ENCODE measurements around the gene HPSE2. TPM values are rescaled to one million over a fixed set of nuclear protein-coding genes. Genes with fewer than 3 reads are reported as not detected.
"Not testable (repeated sequence)": the region's sequence is repeated elsewhere in the genome, so short reads cannot be mapped to it uniquely, and the experiment has no call there.

HPSE2 gene
- total RNA-seq, 1 experiment from 2014 or later = not detected

DNA sequence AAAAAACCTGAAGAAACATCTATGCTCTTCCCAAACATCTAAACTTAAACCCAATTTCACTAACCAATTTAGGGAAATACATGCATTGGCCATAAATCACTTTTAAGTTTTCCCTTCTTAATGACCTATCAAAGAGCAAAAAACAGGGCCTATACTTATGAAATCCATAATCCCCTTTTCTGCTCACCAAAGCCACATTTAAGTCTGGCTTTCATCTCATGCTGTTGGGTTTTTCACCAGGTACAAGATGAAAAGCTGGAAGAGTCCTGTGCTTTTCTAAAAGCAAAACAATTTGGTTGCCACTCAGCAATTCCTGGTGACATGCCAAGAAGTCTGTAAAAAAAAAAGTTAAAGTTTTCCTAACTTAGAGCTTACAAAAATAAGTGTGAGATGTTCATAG lies 92.6 kb downstream of the HPSE2 start:
- Histone ChIP-seq H3K9me3 (ENCODE audit: control insufficient read depth, insufficient read depth, low read depth, low read length) (no peaks in the 10 kb centered on the region), H3K27ac (ENCODE audit: low read length) (no peak overlapping the region), H3K4me3 (ENCODE audit: low read depth in 2 of 2, low read length in 2 of 2) (no peak overlapping the region), H3K27me3 (ENCODE audit: control insufficient read depth, insufficient read depth, low read length) (peaks cover 12% of the 10 kb centered on the region), H3K4me1 (ENCODE audit: control insufficient read depth, insufficient read depth, low read length) (no peaks in the 10 kb centered on the region), H3K36me3 (ENCODE audit: control insufficient read depth, insufficient read depth, low read length) (no peaks in the 10 kb centered on the region)
- POLR2A ChIA-PET = no interaction called here
- ATAC-seq = no peak
- CTCF ChIA-PET = no interaction called here
- DNase-seq (ENCODE audit: low read depth, low spot score) = no peak
- intact Hi-C loops (cut with micrococcal nuclease; ENCODE audit: unreplicated experiment) = no loop called here
- TF ChIP-seq SIN3A (IDR thresholded peaks at IDR 0.05; ENCODE audit: borderline replicate concordance, insufficient read depth, low read depth, low read length) (no peak), CTCF (IDR thresholded peaks at IDR 0.05) (no peak), POLR2AphosphoS5 (IDR thresholded peaks at IDR 0.05; ENCODE audit: low read depth, low read length) (no peak), TCF7L2 (IDR thresholded peaks at IDR 0.05; ENCODE audit: low read depth, low read length) (no peak)
- TF ChIP-seq, protein P1, sequence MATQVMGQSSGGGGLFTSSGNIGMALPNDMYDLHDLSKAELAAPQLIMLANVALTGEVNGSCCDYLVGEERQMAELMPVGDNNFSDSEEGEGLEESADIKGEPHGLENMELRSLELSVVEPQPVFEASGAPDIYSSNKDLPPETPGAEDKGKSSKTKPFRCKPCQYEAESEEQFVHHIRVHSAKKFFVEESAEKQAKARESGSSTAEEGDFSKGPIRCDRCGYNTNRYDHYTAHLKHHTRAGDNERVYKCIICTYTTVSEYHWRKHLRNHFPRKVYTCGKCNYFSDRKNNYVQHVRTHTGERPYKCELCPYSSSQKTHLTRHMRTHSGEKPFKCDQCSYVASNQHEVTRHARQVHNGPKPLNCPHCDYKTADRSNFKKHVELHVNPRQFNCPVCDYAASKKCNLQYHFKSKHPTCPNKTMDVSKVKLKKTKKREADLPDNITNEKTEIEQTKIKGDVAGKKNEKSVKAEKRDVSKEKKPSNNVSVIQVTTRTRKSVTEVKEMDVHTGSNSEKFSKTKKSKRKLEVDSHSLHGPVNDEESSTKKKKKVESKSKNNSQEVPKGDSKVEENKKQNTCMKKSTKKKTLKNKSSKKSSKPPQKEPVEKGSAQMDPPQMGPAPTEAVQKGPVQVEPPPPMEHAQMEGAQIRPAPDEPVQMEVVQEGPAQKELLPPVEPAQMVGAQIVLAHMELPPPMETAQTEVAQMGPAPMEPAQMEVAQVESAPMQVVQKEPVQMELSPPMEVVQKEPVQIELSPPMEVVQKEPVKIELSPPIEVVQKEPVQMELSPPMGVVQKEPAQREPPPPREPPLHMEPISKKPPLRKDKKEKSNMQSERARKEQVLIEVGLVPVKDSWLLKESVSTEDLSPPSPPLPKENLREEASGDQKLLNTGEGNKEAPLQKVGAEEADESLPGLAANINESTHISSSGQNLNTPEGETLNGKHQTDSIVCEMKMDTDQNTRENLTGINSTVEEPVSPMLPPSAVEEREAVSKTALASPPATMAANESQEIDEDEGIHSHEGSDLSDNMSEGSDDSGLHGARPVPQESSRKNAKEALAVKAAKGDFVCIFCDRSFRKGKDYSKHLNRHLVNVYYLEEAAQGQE (IDR thresholded peaks at IDR 0.05; ENCODE audit: insufficient read depth in 1 of 2, low read depth in 2 of 2, low read length in 1 of 2) = no peak
- no TSS peak for BruUV-seq (replicated peaks)
- in situ Hi-C loops (cut with HindIII; ENCODE audit: low pct_unique_long_range_greater_than_20kb, low sequenced_read_pairs) = no loop called here

GRCh38 chr10:99132897-99133296 lies 102.8 kb downstream of the HPSE2 start:
- ATAC-seq; POLR2A ChIA-PET; H3K4me3 ChIP-seq (ENCODE audit: low read depth in 2 of 2, low read length in 2 of 2); H3K27ac ChIP-seq (ENCODE audit: low read length); H3K4me1 ChIP-seq (ENCODE audit: control insufficient read depth, insufficient read depth, low read length); in situ Hi-C loops (cut with HindIII; ENCODE audit: low pct_unique_long_range_greater_than_20kb, low sequenced_read_pairs); BruUV-seq (replicated peaks); CTCF ChIA-PET; DNase-seq (ENCODE audit: low read depth, low spot score); H3K27me3 ChIP-seq (ENCODE audit: control insufficient read depth, insufficient read depth, low read length); intact Hi-C loops (cut with micrococcal nuclease; ENCODE audit: unreplicated experiment); H3K36me3 ChIP-seq (ENCODE audit: control insufficient read depth, insufficient read depth, low read length); H3K9me3 ChIP-seq (ENCODE audit: control insufficient read depth, insufficient read depth, low read depth, low read length): not testable (repeated sequence)

DNA sequence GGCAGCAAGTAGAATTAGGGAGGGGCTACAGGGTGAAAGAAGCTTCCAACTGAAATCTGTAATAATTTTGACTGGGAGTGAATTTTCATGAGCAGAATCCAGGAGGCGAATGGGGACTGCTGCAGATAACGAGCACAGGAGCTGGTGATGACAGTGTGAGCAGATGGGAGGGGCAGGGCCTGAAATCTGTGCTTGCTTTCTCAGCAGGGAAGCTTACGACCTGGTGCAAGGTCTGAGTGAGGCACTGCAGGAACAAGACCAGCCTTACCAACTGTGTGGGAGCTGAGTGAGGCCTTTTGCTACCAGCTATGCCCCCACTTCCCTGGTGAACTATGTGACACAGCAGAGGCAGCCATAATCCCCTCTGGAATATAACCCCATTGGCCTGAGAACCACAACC lies 109.8 kb downstream of the HPSE2 start:
- H3K36me3 ChIP-seq (ENCODE audit: control insufficient read depth, insufficient read depth, low read length) = no peaks in the 10 kb centered on the region
- H3K27ac ChIP-seq (ENCODE audit: low read length) = no peak overlapping the region
- intact Hi-C loops (cut with micrococcal nuclease; ENCODE audit: unreplicated experiment) = no loop called here
- no peak for ATAC-seq
- H3K4me1 ChIP-seq (ENCODE audit: control insufficient read depth, insufficient read depth, low read length) = no peaks in the 10 kb centered on the region
- no peaks in the 10 kb centered on the region for H3K9me3 ChIP-seq (ENCODE audit: control insufficient read depth, insufficient read depth, low read depth, low read length)
- ChIA-PET CTCF (no interaction called here), POLR2A (no interaction called here)
- DNase-seq (ENCODE audit: low read depth, low spot score) = no peak
- no peak overlapping the region for H3K4me3 ChIP-seq (ENCODE audit: low read depth in 2 of 2, low read length in 2 of 2)
- no peaks in the 10 kb centered on the region for H3K27me3 ChIP-seq (ENCODE audit: control insufficient read depth, insufficient read depth, low read length)
- in situ Hi-C loops (cut with HindIII; ENCODE audit: low pct_unique_long_range_greater_than_20kb, low sequenced_read_pairs) = no loop called here
- BruUV-seq (replicated peaks) = no TSS peak
- TF ChIP-seq POLR2AphosphoS5 (IDR thresholded peaks at IDR 0.05; ENCODE audit: low read depth, low read length) (no peak), CTCF (IDR thresholded peaks at IDR 0.05) (no peak), SIN3A (IDR thresholded peaks at IDR 0.05; ENCODE audit: borderline replicate concordance, insufficient read depth, low read depth, low read length) (no peak), TCF7L2 (IDR thresholded peaks at IDR 0.05; ENCODE audit: low read depth, low read length) (no peak)
- TF ChIP-seq, protein P1 (IDR thresholded peaks at IDR 0.05; ENCODE audit: insufficient read depth in 1 of 2, low read depth in 2 of 2, low read length in 1 of 2) = no peak
